ENCODE measurements around the gene FOCAD. TPM values are rescaled to one million over a fixed set of nuclear protein-coding genes. Genes with fewer than 3 reads are reported as not detected.

The FOCAD gene
- total RNA-seq, 1 donor from 2014 or later = 57.2 TPM

GRCh38 chr9:20790721-20791120, 106.7 kb downstream of the FOCAD start:
- H3K4me3 Mint-ChIP-seq (ENCODE audit: unreplicated experiment) = no peak overlapping the region
- peaks cover 14% of the 10 kb centered on the region for H3K36me3 Mint-ChIP-seq (ENCODE audit: low read depth, unreplicated experiment)
- no peaks in the 10 kb centered on the region for H3K9me3 Mint-ChIP-seq (ENCODE audit: unreplicated experiment)
- no peak for DNase-seq (ENCODE audit: low spot score)
- no peak for TF ChIP-seq CTCF (IDR thresholded peaks at IDR 0.05; ENCODE audit: unreplicated experiment)
- no peak overlapping the region for H3K27ac Mint-ChIP-seq (ENCODE audit: unreplicated experiment)
- peaks cover 1% of the 10 kb centered on the region for H3K4me1 Mint-ChIP-seq (ENCODE audit: unreplicated experiment)
- H3K27me3 Mint-ChIP-seq (ENCODE audit: unreplicated experiment) = no peaks in the 10 kb centered on the region

GRCh38 chr9:20791682-20792081, 107.6 kb downstream of the FOCAD start:
- TF ChIP-seq CTCF (IDR thresholded peaks at IDR 0.05; ENCODE audit: unreplicated experiment) = no peak
- peaks cover 14% of the 10 kb centered on the region for H3K36me3 Mint-ChIP-seq (ENCODE audit: low read depth, unreplicated experiment)
- no peaks in the 10 kb centered on the region for H3K27me3 Mint-ChIP-seq (ENCODE audit: unreplicated experiment)
- H3K27ac Mint-ChIP-seq (ENCODE audit: unreplicated experiment) = no peak overlapping the region
- H3K4me1 Mint-ChIP-seq (ENCODE audit: unreplicated experiment) = no peaks in the 10 kb centered on the region
- no peak for DNase-seq (ENCODE audit: low spot score)
- H3K4me3 Mint-ChIP-seq (ENCODE audit: unreplicated experiment) = no peak overlapping the region
- H3K9me3 Mint-ChIP-seq (ENCODE audit: unreplicated experiment) = no peaks in the 10 kb centered on the region

- Mint-ChIP-seq H3K27me3 (ENCODE audit: unreplicated experiment) (no peaks in the 10 kb centered on the region), H3K36me3 (ENCODE audit: low read depth, unreplicated experiment) (no peaks in the 10 kb centered on the region), H3K27ac (ENCODE audit: unreplicated experiment) (no peak overlapping the region), H3K9me3 (ENCODE audit: unreplicated experiment) (no peaks in the 10 kb centered on the region), H3K4me3 (ENCODE audit: unreplicated experiment) (no peak overlapping the region), H3K4me1 (ENCODE audit: unreplicated experiment) (peaks cover 3% of the 10 kb centered on the region)
- no peak for TF ChIP-seq CTCF (IDR thresholded peaks at IDR 0.05; ENCODE audit: unreplicated experiment)
- DNase-seq (ENCODE audit: low spot score) = no peak
These were observed 120.6 kb downstream of the FOCAD start for GRCh38 chr9:20804489-20805250.

- Mint-ChIP-seq H3K27me3 (ENCODE audit: unreplicated experiment) (no peaks in the 10 kb centered on the region), H3K4me1 (ENCODE audit: unreplicated experiment) (no peaks in the 10 kb centered on the region), H3K36me3 (ENCODE audit: low read depth, unreplicated experiment) (no peaks in the 10 kb centered on the region), H3K4me3 (ENCODE audit: unreplicated experiment) (no peak overlapping the region), H3K27ac (ENCODE audit: unreplicated experiment) (no peak overlapping the region), H3K9me3 (ENCODE audit: unreplicated experiment) (no peaks in the 10 kb centered on the region)
- no peak for TF ChIP-seq CTCF (IDR thresholded peaks at IDR 0.05; ENCODE audit: unreplicated experiment)
- DNase-seq (ENCODE audit: low spot score) = no peak
These were observed 121.7 kb downstream of the FOCAD start for GRCh38 chr9:20805766-20806165.

GRCh38 chr9:20808002-20808401, 123.9 kb downstream of the FOCAD start:
- H3K9me3 Mint-ChIP-seq (ENCODE audit: unreplicated experiment) = no peaks in the 10 kb centered on the region
- no peak for TF ChIP-seq CTCF (IDR thresholded peaks at IDR 0.05; ENCODE audit: unreplicated experiment)
- H3K27ac Mint-ChIP-seq (ENCODE audit: unreplicated experiment) = no peak overlapping the region
- no peaks in the 10 kb centered on the region for H3K36me3 Mint-ChIP-seq (ENCODE audit: low read depth, unreplicated experiment)
- H3K27me3 Mint-ChIP-seq (ENCODE audit: unreplicated experiment) = peaks cover 3% of the 10 kb centered on the region
- no peaks in the 10 kb centered on the region for H3K4me1 Mint-ChIP-seq (ENCODE audit: unreplicated experiment)
- DNase-seq (ENCODE audit: low spot score) = no peak
- H3K4me3 Mint-ChIP-seq (ENCODE audit: unreplicated experiment) = no peak overlapping the region

Measured in endothelial cell (in vitro differentiated cells).